Brain pericyte (primary cell): ENCODE measurements around the gene MAP3K20.
"Not testable (repeated sequence)": the region's sequence is repeated elsewhere in the genome, so short reads cannot be mapped to it uniquely, and the experiment has no call there.

Experiments
- DNase-seq: peaks from one replicate; pipeline ENCODE4 v3.0.0-alpha.2; 2012; ENCODE audit warnings: low read depth, low spot score

MAP3K20 gene

GRCh38 chr2:173122936-173123335 is 47.3 kb downstream of the MAP3K20 start:
- DNase-seq = no peak

- no peak for DNase-seq
Measured at GRCh38 chr2:173124441-173124840, 48.8 kb downstream of the MAP3K20 start.

- no peak for DNase-seq
Measured at GRCh38 chr2:173126819-173127218, 51.2 kb downstream of the MAP3K20 start.

- DNase-seq = not testable (repeated sequence)
Measured at GRCh38 chr2:173128132-173128531, 52.5 kb downstream of the MAP3K20 start.

- DNase-seq = no peak
Measured at GRCh38 chr2:173130496-173131465, 55.1 kb downstream of the MAP3K20 start.

GRCh38 chr2:173132531-173132930 is 56.9 kb downstream of the MAP3K20 start:
- no peak for DNase-seq

- no peak for DNase-seq
Measured at GRCh38 chr2:173134703-173135102, 59.1 kb downstream of the MAP3K20 start.

- no peak for DNase-seq
Measured at GRCh38 chr2:173136067-173136466, 60.4 kb downstream of the MAP3K20 start.

GRCh38 chr2:173136599-173136998 is 61.0 kb downstream of the MAP3K20 start:
- no peak for DNase-seq

GRCh38 chr2:173137610-173138009 is 62.0 kb downstream of the MAP3K20 start:
- no peak for DNase-seq

GRCh38 chr2:173138962-173139361 is 63.3 kb downstream of the MAP3K20 start:
- no peak for DNase-seq

GRCh38 chr2:173141666-173142065 is 66.0 kb downstream of the MAP3K20 start:
- DNase-seq = no peak

- DNase-seq = no peak
Measured at GRCh38 chr2:173145454-173145853, 69.8 kb downstream of the MAP3K20 start.

GRCh38 chr2:173146590-173146989 is 70.9 kb downstream of the MAP3K20 start:
- DNase-seq = no peak

GRCh38 chr2:173148520-173148919 is 72.9 kb downstream of the MAP3K20 start:
- DNase-seq = no peak

GRCh38 chr2:173149491-173149890 is 73.8 kb downstream of the MAP3K20 start:
- DNase-seq = no peak

- no peak for DNase-seq
Measured at GRCh38 chr2:173150087-173150486, 74.4 kb downstream of the MAP3K20 start.

- DNase-seq = no peak
Measured at GRCh38 chr2:173150963-173151362, 75.3 kb downstream of the MAP3K20 start.

GRCh38 chr2:173151671-173152401 is 76.2 kb downstream of the MAP3K20 start:
- no peak for DNase-seq

GRCh38 chr2:173153301-173153885 is 77.7 kb downstream of the MAP3K20 start:
- DNase-seq = no peak

GRCh38 chr2:173157676-173158293 is 82.1 kb downstream of the MAP3K20 start:
- no peak for DNase-seq
